ENCODE data around the gene DACH1.

GRCh38 chr13:71699342-71699741 lies 167.7 kb downstream of the DACH1 start:
- TF ChIP-seq POLR2A (IDR thresholded peaks at IDR 0.05; ENCODE audit: extremely low read depth, insufficient read length) (no peak), MYC (IDR thresholded peaks at IDR 0.05; ENCODE audit: low read depth, low read length) (no peak), MAX (IDR thresholded peaks at IDR 0.05; ENCODE audit: low read depth, low read length) (no peak)
- TF ChIP-seq, protein P1, sequence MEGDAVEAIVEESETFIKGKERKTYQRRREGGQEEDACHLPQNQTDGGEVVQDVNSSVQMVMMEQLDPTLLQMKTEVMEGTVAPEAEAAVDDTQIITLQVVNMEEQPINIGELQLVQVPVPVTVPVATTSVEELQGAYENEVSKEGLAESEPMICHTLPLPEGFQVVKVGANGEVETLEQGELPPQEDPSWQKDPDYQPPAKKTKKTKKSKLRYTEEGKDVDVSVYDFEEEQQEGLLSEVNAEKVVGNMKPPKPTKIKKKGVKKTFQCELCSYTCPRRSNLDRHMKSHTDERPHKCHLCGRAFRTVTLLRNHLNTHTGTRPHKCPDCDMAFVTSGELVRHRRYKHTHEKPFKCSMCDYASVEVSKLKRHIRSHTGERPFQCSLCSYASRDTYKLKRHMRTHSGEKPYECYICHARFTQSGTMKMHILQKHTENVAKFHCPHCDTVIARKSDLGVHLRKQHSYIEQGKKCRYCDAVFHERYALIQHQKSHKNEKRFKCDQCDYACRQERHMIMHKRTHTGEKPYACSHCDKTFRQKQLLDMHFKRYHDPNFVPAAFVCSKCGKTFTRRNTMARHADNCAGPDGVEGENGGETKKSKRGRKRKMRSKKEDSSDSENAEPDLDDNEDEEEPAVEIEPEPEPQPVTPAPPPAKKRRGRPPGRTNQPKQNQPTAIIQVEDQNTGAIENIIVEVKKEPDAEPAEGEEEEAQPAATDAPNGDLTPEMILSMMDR (IDR thresholded peaks at IDR 0.05; ENCODE audit: low read depth, low read length): no peak

Data from NB4 (cell line).